Osteocyte (in vitro differentiated cells): ENCODE results near the gene USP49. TPM values are rescaled to one million over a fixed set of nuclear protein-coding genes. Genes with fewer than 3 reads are reported as not detected.

Experiments used
- DNase-seq: peaks from one replicate; pipeline ENCODE4 v3.0.0; 2021; ENCODE audit warnings: mixed read lengths; ENCODE audit not compliant: unreplicated experiment; ENCODE audit errors: extremely low spot score
- H3K27ac Mint-ChIP-seq: one replicate; pipeline ENCODE4 v1.8.0; 2021; ENCODE audit warnings: mild to moderate bottlenecking, mixed read lengths; ENCODE audit not compliant: unreplicated experiment
- H3K27me3 Mint-ChIP-seq: one replicate; pipeline ENCODE4 v1.8.0; 2021; ENCODE audit warnings: mixed read lengths; ENCODE audit not compliant: unreplicated experiment
- H3K36me3 Mint-ChIP-seq: one replicate; pipeline ENCODE4 v1.8.0; 2021; ENCODE audit warnings: mixed read lengths; ENCODE audit not compliant: unreplicated experiment
- H3K4me1 Mint-ChIP-seq: one replicate; pipeline ENCODE4 v1.8.0; 2021; ENCODE audit warnings: mixed read lengths; ENCODE audit not compliant: unreplicated experiment
- H3K4me3 Mint-ChIP-seq: one replicate; pipeline ENCODE4 v1.8.0; 2021; ENCODE audit warnings: mild to moderate bottlenecking, moderate library complexity, mixed read lengths; ENCODE audit not compliant: unreplicated experiment
- H3K9me3 Mint-ChIP-seq: one replicate; pipeline ENCODE4 v1.8.0; 2021; ENCODE audit warnings: mixed read lengths; ENCODE audit not compliant: unreplicated experiment
- total RNA-seq: library from RNA; stranded (reverse); gene quantifications from 2 replicates; pipeline ENCODE4 v1.2.1, GENCODE V29; 2021
- TF ChIP-seq, protein P1 (sequence below): fragments of 200-600 bp; sonication (generic); IDR thresholded peaks from 2 replicates; pipeline ENCODE4 v1.5.0; 2021; ENCODE audit warnings: antibody characterized with exemption, mild to moderate bottlenecking, moderate library complexity

Gene USP49
- total RNA-seq, 1 donor from 2014 or later: 5.2 TPM

DNA sequence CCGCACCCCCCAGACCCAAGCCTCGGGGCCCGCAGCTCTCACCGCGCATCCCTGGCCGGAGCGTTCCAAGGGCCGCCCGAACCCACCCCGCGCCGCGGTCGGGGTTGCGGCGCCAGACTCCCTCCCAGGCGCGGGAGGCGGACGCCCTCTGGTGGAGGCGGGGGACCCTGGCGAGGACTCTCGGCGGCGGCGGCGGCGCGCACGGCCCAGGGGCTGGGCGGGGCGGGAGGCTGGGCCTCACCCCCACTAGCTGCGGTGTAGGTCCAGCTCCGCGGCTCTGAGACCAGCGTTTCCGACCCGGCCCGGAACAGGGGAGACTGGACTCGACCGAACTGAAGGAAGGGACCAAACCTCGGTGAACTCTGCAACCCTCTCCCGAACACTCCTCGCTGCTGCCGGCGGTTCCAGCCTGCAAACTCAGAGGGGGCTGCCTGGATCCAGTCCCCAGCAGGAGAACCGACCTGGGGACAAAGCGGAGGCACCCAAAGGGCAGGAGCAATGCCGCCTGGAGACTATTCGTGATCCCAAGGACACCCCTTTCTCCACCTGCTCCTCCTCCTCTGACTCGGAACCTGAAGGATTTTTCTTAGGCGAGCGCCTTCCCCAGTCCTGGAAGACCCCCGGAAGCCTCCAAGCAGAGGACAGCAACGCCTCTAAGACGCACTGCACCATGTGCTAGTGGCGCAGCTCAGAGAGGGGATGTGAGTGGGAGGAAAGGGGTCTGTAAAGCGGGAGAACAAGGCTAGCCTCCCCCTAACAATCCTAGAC, 108.5 kb downstream of the USP49 start:
- peaks cover 16% of the 10 kb centered on the region for H3K4me1 Mint-ChIP-seq
- H3K27ac Mint-ChIP-seq: peak overlapping the region; percentile 94
- TF ChIP-seq, protein P1, sequence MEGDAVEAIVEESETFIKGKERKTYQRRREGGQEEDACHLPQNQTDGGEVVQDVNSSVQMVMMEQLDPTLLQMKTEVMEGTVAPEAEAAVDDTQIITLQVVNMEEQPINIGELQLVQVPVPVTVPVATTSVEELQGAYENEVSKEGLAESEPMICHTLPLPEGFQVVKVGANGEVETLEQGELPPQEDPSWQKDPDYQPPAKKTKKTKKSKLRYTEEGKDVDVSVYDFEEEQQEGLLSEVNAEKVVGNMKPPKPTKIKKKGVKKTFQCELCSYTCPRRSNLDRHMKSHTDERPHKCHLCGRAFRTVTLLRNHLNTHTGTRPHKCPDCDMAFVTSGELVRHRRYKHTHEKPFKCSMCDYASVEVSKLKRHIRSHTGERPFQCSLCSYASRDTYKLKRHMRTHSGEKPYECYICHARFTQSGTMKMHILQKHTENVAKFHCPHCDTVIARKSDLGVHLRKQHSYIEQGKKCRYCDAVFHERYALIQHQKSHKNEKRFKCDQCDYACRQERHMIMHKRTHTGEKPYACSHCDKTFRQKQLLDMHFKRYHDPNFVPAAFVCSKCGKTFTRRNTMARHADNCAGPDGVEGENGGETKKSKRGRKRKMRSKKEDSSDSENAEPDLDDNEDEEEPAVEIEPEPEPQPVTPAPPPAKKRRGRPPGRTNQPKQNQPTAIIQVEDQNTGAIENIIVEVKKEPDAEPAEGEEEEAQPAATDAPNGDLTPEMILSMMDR: peak; percentile 84
- H3K36me3 Mint-ChIP-seq: peaks cover 16% of the 10 kb centered on the region
- H3K4me3 Mint-ChIP-seq: peak overlapping the region; percentile 94
- no peaks in the 10 kb centered on the region for H3K27me3 Mint-ChIP-seq
- H3K9me3 Mint-ChIP-seq: no peaks in the 10 kb centered on the region
- DNase-seq: peak; percentile 96

DNA sequence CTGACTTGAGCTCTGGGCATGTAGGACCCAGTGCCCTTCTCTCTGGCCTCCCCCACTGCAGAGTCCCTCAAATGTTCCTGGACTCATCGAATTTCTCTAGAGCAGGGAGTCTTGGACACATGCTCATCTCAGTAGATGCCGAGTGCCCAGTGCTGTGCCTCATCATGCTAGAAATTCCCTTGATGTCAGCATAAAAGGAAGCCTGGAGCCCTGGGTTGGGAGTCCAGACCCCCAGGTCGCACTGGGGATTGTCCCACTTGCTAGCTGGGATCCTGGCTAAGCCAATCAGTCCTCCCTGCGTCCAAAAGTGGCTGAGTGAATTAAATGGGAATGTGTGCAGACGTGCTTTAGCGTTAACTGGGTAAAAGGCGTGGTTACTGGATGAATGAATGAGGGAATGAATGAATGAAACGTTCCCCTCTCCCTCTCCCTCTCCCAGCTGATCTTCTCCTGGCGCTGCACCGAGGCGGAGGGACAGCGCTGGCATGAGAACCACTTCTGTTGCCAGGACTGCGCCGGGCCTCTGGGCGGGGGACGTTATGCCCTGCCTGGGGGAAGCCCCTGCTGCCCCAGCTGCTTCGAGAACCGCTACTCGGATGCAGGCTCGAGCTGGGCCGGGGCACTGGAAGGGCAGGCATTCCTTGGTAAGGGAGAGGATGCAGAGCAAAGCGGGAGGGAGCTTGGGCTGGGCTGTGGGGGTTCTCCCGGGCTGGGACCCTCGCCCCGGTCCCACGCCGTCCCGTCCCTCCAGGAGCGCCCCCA, 109.3 kb downstream of the USP49 start:
- no peaks in the 10 kb centered on the region for H3K27me3 Mint-ChIP-seq
- H3K4me3 Mint-ChIP-seq: peak overlapping the region; percentile 94
- no peak overlapping the region for H3K27ac Mint-ChIP-seq
- DNase-seq: no peak
- TF ChIP-seq, protein P1: no peak
- H3K9me3 Mint-ChIP-seq: no peaks in the 10 kb centered on the region
- H3K36me3 Mint-ChIP-seq: peaks cover 12% of the 10 kb centered on the region
- H3K4me1 Mint-ChIP-seq: peaks cover 24% of the 10 kb centered on the region

DNA sequence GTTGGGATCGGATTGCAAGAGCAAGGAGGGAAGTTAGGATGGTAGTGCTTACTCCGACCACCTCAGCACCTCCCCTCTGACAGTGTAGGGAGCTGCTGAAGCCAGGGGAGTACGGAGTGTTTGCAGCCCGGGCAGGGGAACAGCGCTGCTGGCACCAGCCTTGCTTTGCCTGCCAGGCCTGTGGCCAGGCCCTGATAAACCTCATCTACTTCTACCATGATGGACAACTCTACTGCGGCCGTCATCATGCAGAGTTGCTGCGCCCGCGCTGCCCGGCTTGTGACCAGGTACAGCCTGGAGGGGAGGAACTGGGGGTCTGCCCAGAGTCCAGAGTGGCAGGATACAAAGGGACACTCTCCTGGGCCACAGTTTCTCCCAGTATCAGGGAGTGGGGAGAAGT, 109.9 kb downstream of the USP49 start:
- TF ChIP-seq, protein P1: no peak
- H3K4me3 Mint-ChIP-seq: no peak overlapping the region
- H3K4me1 Mint-ChIP-seq: peaks cover 26% of the 10 kb centered on the region
- H3K27ac Mint-ChIP-seq: no peak overlapping the region
- DNase-seq: no peak
- no peaks in the 10 kb centered on the region for H3K27me3 Mint-ChIP-seq
- H3K9me3 Mint-ChIP-seq: no peaks in the 10 kb centered on the region
- H3K36me3 Mint-ChIP-seq: peaks cover 11% of the 10 kb centered on the region

DNA sequence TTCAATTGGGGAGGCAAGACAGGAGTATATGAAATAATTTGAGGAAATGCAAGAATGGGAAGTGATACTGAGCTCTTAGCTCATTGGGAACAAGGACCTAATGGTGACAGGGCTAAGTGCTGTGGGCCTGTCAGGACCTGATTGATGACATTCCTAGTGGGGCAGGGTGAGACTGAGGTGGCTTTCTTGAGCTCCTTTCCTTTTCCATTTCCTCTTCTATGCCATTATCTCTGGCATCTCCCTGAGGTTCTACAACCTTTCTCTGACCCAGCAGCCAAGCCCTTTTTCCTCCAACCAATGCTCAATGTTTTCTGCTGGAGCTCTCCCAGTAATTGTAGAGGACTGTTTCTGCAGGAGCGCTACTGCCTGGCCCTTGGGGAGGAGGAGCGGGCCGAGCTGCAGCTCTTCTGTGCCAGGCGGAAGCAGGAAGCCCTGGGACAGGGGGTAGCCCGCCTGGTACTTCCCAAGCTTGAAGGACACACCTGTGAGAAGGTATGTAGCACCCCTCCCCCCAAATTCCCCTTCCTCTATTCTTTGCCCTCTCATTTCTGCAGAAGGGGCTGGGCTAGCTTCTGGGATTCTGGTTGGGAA, 110.5 kb downstream of the USP49 start:
- TF ChIP-seq, protein P1: no peak
- H3K4me1 Mint-ChIP-seq: peaks cover 26% of the 10 kb centered on the region
- H3K27ac Mint-ChIP-seq: no peak overlapping the region
- no peaks in the 10 kb centered on the region for H3K27me3 Mint-ChIP-seq
- DNase-seq: no peak
- H3K9me3 Mint-ChIP-seq: no peaks in the 10 kb centered on the region
- peaks cover 5% of the 10 kb centered on the region for H3K36me3 Mint-ChIP-seq
- H3K4me3 Mint-ChIP-seq: no peak overlapping the region
